Sigmoid colon (tissue), 7 donors: ENCODE data around the gene ZNF511. TPM values are rescaled to one million over a fixed set of nuclear protein-coding genes. Genes with fewer than 3 reads are reported as not detected.
"Not testable (repeated sequence)": the region's sequence is repeated elsewhere in the genome, so short reads cannot be mapped to it uniquely, and the experiment has no call there.

Experiments
- DNase-seq: peaks from one replicate; pipeline ENCODE4 v3.0.0-alpha.2; 2019
- H3K27ac ChIP-seq, 4 donors: fragments of 200-600 bp; sonication (generic); one replicate each; pipeline ENCODE4 v1.5.1; 2016 to 2019; ENCODE audit warnings: mild to moderate bottlenecking in 1 of 4
- H3K27me3 ChIP-seq, 3 donors: fragments of 200-600 bp; sonication (generic); one replicate each; pipeline ENCODE4 v1.5.1; 2019; ENCODE audit warnings: mild to moderate bottlenecking in 1 of 3
- H3K36me3 ChIP-seq, 4 donors: fragments of 200-600 bp; sonication (generic); one replicate each; pipeline ENCODE4 v1.5.1; 2016 to 2019
- H3K4me1 ChIP-seq, 4 donors: fragments of 200-600 bp; sonication (generic); one replicate each; pipeline ENCODE4 v1.5.1; 2017 to 2019
- H3K4me3 ChIP-seq, 4 donors: fragments of 200-600 bp; sonication (generic); one replicate each; pipeline ENCODE4 v1.5.1; 2017 to 2019; ENCODE audit warnings: mild to moderate bottlenecking in 2 of 4, moderate library complexity in 1 of 4
- H3K9me3 ChIP-seq, 4 donors: fragments of 200-600 bp in 3 of 4; sonication (generic) in 3 of 4; one replicate each; pipeline versions ENCODE4 v1.5.1 to v1.6.1; 2013 to 2019
- EP300 ChIP-seq, 4 donors: sonication (generic); formaldehyde crosslinking; IDR thresholded peaks; one replicate each; pipeline ENCODE4 v1.6.1; 2017; ENCODE audit warnings: antibody characterized with exemption in 4 of 4
- POLR2A ChIP-seq, 2 donors: fragments of 450-650 bp; IDR thresholded peaks; one replicate each; pipeline ENCODE4 v1.6.1; 2016; ENCODE audit warnings: antibody characterized with exemption in 2 of 2, mild to moderate bottlenecking in 2 of 2, moderate library complexity in 2 of 2
- POLR2AphosphoS5 ChIP-seq, 4 donors: sonication (generic); formaldehyde crosslinking; IDR thresholded peaks; one replicate each; pipeline ENCODE4 v1.6.1; 2017; ENCODE audit warnings: antibody characterized with exemption in 4 of 4
- WGBS, 2 donors: extraction: QIAGEN DNeasy Blood & Tissue Kit; methylation state at CpG; one replicate each; pipeline ENCODE4 v1.1.7; 2013; 5-methylcytosine and 5-hydroxymethylcytosine counted together
- intact Hi-C: fragments of 100-400 bp; cut with DNase I; formaldehyde crosslinking; loops from one replicate; pipeline ENCODE4 v1.15.1; 2023
- polyA plus RNA-seq, 3 donors: library from polyadenylated mRNA; stranded (reverse); fragments of 200-250 nt; gene quantifications; one replicate each; pipeline ENCODE4 v1.2.3, GENCODE V29; 2013
- total RNA-seq, 4 donors: library from RNA; depleted of rRNA; stranded (reverse); fragments of >200 nt; gene quantifications; one replicate each; pipeline ENCODE4 v1.1.0, GENCODE V29; 2016
- TF ChIP-seq, protein P1 (sequence below), 4 experiments: fragments of 450-650 bp in 3 of 4; fragments of 200-600 bp in 1 of 4; IDR thresholded peaks; one replicate each; pipeline ENCODE4 v1.5.1; 2016 to 2019; ENCODE audit warnings: antibody characterized with exemption in 4 of 4, mild to moderate bottlenecking in 3 of 4, moderate library complexity in 2 of 4
- donor health status: healthy with polysubstance abuse.
- donor health status: Bipolar disorder and iron deficiency.
- donor health status: healthy.

ZNF511 gene
- total and polyA plus RNA-seq, 7 donors, result 34.7 to 55.6 (median 47.4) TPM

DNA sequence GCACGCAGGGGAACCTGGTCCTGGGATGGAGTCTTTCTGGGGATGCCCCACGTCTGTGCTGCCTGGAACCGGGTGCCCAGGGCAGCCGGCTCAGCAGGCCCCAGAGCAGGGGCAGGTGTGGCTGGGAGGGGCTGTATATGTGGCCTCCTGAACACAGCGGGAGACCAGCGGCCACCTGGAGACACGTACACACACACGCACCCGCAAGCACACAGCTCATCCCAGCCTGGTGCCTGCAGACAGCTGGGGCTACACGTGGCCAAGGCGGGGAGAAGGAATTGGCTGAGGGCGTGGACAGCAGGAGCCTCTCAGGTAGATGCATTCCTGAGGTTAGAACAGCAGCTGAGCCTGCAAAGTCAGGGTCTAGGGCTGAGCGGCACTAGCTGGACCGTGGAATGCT lies 46.0 kb upstream of the ZNF511 start:
- TF ChIP-seq POLR2A (IDR thresholded peaks at IDR 0.05) (no peak), POLR2AphosphoS5 (IDR thresholded peaks at IDR 0.05) (no peak), EP300 (IDR thresholded peaks at IDR 0.05) (no peak)
- TF ChIP-seq, protein P1, sequence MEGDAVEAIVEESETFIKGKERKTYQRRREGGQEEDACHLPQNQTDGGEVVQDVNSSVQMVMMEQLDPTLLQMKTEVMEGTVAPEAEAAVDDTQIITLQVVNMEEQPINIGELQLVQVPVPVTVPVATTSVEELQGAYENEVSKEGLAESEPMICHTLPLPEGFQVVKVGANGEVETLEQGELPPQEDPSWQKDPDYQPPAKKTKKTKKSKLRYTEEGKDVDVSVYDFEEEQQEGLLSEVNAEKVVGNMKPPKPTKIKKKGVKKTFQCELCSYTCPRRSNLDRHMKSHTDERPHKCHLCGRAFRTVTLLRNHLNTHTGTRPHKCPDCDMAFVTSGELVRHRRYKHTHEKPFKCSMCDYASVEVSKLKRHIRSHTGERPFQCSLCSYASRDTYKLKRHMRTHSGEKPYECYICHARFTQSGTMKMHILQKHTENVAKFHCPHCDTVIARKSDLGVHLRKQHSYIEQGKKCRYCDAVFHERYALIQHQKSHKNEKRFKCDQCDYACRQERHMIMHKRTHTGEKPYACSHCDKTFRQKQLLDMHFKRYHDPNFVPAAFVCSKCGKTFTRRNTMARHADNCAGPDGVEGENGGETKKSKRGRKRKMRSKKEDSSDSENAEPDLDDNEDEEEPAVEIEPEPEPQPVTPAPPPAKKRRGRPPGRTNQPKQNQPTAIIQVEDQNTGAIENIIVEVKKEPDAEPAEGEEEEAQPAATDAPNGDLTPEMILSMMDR (IDR thresholded peaks at IDR 0.05), result no peak
- no peak overlapping the region for H3K4me3 ChIP-seq
- H3K27ac ChIP-seq, result no peak overlapping the region
- H3K36me3 ChIP-seq, result no peaks in the 10 kb centered on the region
- peaks cover 0 to 32% (median 22%) of the 10 kb centered on the region in 4 donors for H3K4me1 ChIP-seq
- H3K9me3 ChIP-seq, result no peaks in the 10 kb centered on the region
- no peak for DNase-seq
- peaks cover 0 to 2% (median 0%) of the 10 kb centered on the region in 3 donors for H3K27me3 ChIP-seq
- 30 to 81% methylated on average over 14 of the region's 14 CpGs for WGBS, 2 donors
- intact Hi-C loops, result loop anchor here (5.0 kb wide), 1 partner anchor 115 kb away; the partner anchor contains the start of gene PAOX

DNA sequence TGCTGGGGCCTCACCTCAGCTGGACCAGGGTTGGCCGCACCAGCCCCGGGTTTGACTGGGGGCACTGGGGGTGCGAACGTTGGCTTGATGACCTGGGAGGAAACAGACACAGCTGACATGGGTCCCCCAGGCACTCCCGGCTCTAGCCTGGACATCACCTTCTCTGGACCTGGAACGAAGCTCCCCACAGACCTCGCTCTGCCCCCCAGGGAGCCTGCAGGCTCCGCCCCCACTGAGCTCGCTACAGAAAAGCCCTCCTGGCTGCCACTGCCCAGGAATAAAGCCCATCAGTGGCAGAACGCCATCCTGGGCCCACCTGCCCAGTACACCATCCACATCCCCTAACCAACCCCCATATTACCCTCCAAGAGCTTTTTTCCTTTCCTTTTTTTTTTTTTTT lies 45.0 kb upstream of the ZNF511 start:
- Histone ChIP-seq H3K9me3 (no peaks in the 10 kb centered on the region), H3K4me1 (peaks cover 0 to 25% (median 16%) of the 10 kb centered on the region in 4 donors), H3K27me3 (no peaks in the 10 kb centered on the region), H3K36me3 (no peaks in the 10 kb centered on the region), H3K27ac (no peak overlapping the region), H3K4me3 (no peak overlapping the region)
- 78 to 88% methylated on average over 10 of the region's 10 CpGs for WGBS, 2 donors
- no peak for DNase-seq
- TF ChIP-seq, protein P1 (IDR thresholded peaks at IDR 0.05), result no peak
- intact Hi-C loops, result loop anchor here (5.0 kb wide), 1 partner anchor 114 kb away; the partner anchor contains the start of gene PAOX

DNA sequence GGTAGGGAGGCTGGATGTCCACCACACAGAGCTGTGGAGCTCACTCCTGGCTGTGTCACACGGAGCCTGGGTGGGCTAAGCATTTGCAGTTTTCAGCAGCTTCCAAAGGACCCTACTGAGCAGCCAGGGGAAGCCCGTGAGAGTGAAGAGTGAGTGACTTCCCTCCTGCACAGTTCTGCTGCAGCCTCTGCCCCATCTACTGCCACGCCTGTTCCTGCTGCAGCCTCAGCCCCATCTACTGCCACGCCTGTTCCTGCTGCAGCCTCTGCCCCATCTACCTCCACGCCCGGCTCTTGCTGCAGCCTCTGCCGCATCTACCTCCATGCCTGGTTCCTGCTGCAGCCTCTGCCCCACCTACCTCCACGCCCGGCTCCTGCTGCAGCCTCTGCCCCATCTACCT lies 44.3 kb upstream of the ZNF511 start:
- Histone ChIP-seq H3K27ac (no peak overlapping the region), H3K9me3 (no peaks in the 10 kb centered on the region), H3K36me3 (no peaks in the 10 kb centered on the region), H3K4me3 (no peak overlapping the region), H3K27me3 (no peaks in the 10 kb centered on the region), H3K4me1 (peaks cover 0 to 25% (median 16%) of the 10 kb centered on the region in 4 donors)
- intact Hi-C loops, result loop anchor here (5.0 kb wide), 1 partner anchor 113 kb away; the partner anchor contains the start of gene PAOX
- TF ChIP-seq POLR2AphosphoS5 (IDR thresholded peaks at IDR 0.05), result no peak
- TF ChIP-seq POLR2A (IDR thresholded peaks at IDR 0.05), result no peak
- TF ChIP-seq EP300 (IDR thresholded peaks at IDR 0.05), result no peak
- TF ChIP-seq, protein P1 (IDR thresholded peaks at IDR 0.05), result no peak
- WGBS, 2 donors, result 8 to 39% methylated on average over 9 of the region's 9 CpGs
- DNase-seq, result no peak

GRCh38 chr10:133265052-133265451 lies 43.7 kb upstream of the ZNF511 start:
- H3K4me3 ChIP-seq, H3K27me3 ChIP-seq, H3K36me3 ChIP-seq, DNase-seq, H3K27ac ChIP-seq, H3K9me3 ChIP-seq, intact Hi-C loops: not testable (repeated sequence)
- 23 to 65% methylated on average over 10 of the region's 10 CpGs for WGBS, 2 donors
- H3K4me1 ChIP-seq, result peaks cover 0 to 21% (median 16%) of the 10 kb centered on the region in 4 donors

GRCh38 chr10:133266056-133266795 lies 42.5 kb upstream of the ZNF511 start:
- Histone ChIP-seq H3K36me3 (no peaks in the 10 kb centered on the region), H3K4me3 (no peak overlapping the region), H3K27ac (no peak overlapping the region), H3K9me3 (no peaks in the 10 kb centered on the region), H3K4me1 (peaks cover 0 to 11% (median 9%) of the 10 kb centered on the region in 4 donors), H3K27me3 (no peaks in the 10 kb centered on the region)
- no peak for DNase-seq
- intact Hi-C loops, result no loop called here
- TF ChIP-seq POLR2AphosphoS5 (IDR thresholded peaks at IDR 0.05) (no peak), EP300 (IDR thresholded peaks at IDR 0.05) (no peak), POLR2A (IDR thresholded peaks at IDR 0.05) (no peak)
- TF ChIP-seq, protein P1 (IDR thresholded peaks at IDR 0.05), result no peak
- WGBS, 2 donors, result 92 to 94% methylated on average over 21 of the region's 21 CpGs
